HG02678 (cell line): ENCODE results near the gene PCDH12.

Experiments
- ATAC-seq: cut with Tn5 transposase; IDR thresholded peaks from one replicate; pipeline ENCODE4 v1.9.1; 2021; ENCODE audit warnings: mild to moderate bottlenecking, moderate library complexity; ENCODE audit not compliant: unreplicated experiment

The PCDH12 gene

GRCh38 chr5:141966963-141967333 is 8.9 kb upstream of the PCDH12 start:
- no peak for ATAC-seq

DNA sequence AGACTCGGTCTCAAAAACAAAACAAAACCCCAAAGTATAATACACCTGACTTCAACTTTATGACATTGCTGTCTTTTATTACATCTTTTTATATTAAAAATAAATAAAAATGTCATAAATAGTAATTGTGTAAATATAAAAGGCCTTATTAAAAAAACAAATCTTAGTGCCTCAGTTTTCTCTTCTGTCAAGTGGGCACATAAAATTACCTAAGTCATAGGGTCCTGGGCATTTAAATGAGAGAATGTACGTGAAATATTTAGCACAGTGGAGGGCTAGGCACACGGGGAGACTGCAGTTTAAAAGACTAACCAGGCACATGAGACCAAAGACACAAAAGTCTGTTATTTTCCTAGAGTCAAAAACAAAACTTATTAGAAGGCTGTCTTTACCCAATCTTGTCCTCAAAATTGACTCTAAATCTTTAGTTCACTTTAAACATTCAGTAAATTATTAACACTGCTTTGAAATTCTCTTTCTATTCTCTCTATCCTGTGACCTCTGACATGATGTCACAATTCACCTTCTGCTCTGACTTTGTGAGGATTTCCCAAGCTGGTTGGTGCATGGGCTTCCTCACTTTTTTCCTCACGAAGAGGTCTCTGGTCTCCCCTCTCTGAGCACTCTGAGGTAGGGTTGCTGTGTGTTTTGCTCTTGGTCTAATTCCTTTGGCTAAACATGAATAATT is 8.4 kb upstream of the PCDH12 start:
- ATAC-seq = no peak

DNA sequence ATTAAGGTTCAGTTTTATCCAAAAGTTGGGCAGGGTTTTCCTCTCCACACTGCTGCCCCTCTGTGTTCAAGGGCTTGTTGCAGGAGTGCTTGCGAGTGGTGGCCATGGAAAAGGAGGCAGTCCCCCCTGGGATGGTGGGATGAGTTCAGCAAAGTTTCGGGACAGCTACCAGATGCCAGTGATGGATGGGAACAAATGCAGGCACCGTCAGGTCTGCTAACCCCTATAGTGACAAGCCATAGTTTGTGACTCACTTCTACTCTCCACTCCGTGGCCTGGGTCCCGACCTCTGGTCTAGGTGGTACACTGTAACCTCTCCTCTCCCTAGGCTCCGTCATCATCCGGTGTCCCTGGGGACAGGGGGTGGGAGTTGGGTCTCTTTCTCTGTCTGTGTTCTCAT is 7.1 kb upstream of the PCDH12 start:
- ATAC-seq = no peak

DNA sequence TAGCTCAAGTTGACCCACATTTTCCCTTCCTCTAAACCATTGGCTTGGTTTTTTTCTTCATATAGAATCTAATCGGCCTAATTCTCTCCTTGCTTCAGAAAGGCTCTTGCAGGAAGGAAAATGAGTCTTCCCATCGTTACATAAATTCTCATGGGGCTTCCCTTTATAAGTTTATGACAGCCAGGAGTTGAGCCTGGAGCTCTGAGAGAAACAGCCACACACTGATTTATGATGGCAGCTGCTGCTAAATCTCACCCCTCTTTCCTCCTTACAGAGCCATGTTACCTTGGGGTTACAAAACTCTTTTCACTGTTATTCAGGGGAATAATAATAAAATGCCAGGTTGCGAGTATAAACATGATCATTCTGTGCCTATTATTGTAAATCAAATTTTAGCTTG is 5.7 kb upstream of the PCDH12 start:
- no peak for ATAC-seq

- ATAC-seq = no peak
Measured at GRCh38 chr5:141961466-141961865, 3.5 kb upstream of the PCDH12 start.

GRCh38 chr5:141960449-141961323 is 2.7 kb upstream of the PCDH12 start:
- ATAC-seq = peak; percentile 95

DNA sequence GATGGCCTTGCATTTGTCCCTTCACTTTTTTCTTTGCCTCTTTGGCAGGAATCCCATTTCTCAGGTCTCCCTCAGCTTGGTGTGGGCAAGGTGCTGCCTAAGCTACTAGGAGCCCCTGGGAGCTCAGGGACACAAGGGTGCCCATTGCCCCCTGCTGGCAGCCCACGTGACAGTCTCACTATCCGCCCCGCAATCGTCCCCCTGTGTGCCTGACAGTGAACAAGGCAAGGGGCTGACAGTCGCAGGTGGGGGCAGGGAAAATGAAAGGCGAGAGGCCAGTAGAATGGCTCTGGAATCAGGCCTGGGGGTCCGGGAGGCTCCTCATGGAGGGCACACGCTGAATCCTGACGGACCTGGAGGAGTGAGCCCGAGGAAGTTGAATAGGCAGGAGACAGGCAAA is 2.0 kb upstream of the PCDH12 start:
- no peak for ATAC-seq

DNA sequence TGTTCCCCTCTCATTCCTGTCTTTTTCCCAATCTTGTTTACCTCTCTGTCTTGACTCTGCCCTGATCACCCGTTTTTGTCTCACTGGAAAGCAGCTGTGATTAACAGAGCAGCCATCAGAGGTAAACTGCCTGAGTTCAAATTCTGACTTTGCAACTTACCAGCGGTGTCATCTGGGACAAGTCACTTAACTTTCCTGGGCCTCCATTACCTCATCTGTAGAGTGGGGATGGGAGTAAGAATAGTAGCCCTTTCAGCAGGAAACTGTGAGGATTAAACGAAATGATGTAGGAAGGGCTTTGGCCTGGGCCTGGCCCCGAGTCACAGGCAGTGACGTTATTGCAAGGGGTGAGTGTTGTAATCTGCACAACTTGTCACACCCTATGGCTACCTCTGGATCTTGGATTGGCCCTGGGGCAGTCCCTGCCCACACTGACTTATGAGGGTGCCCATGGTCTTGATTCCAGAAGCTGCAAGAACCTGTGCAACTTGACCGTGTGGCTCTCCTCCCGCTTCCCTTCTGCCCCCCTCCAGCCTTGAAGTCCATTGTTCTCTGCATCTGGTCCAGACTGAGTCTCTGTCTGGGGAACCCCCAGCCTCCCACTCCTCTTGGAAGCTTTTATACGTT is 657 bp upstream of the PCDH12 start:
- no peak for ATAC-seq

DNA sequence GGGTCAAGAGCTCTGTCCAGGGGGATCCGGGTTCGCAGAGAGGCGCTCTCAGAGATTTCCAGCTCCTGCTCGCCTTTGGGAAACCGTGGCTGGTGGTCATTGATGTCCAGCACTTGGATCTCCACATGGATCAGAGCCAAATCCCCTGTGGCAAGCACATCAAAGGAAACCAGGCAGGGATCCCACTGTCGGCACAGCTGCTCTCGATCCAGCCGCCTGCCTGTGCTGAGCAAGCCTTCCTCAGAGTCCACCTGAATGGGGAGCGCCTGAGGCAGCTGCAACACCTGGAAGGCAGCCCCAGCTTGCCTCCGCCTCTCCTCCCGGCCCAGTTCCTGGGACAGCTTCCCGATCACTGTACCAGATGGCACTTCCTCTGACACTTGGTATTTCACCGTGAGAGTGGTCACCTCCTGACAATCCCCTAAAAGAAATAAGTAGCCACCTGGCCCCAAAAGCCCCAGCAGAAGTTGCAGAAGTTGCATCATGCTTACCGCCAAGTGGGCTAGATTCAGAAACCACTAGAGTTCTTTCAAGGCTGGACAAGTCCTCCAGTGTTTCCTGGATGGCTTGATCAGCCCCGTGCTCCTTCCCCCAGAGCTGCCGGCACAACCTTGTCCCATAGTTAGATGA is 520 bp downstream of the PCDH12 start:
- no peak for ATAC-seq

GRCh38 chr5:141954194-141954593 is 3.8 kb downstream of the PCDH12 start:
- ATAC-seq = no peak

DNA sequence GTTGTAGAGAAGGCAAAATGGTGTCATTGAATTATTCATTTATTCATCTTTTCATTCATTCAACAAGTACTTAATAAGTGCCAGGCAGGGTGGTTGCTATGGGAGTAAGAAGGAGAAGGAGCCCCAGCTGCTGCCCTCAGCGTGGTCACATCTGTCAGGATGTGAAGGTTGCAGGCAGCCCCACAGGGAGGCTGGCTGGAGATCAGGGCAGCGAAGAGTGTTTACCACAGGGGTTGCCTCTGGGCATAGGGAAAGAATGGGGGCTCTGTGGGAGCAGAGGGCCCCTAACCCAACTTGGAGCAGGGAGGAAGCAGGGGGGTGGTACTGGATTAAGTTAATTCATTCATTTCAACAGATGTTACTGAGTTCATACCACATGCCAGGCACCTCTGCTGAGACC is 6.0 kb downstream of the PCDH12 start:
- ATAC-seq = no peak

GRCh38 chr5:141951332-141951781 is 6.6 kb downstream of the PCDH12 start:
- peak; percentile 91 for ATAC-seq

GRCh38 chr5:141950207-141951005 is 7.6 kb downstream of the PCDH12 start:
- ATAC-seq = no peak

DNA sequence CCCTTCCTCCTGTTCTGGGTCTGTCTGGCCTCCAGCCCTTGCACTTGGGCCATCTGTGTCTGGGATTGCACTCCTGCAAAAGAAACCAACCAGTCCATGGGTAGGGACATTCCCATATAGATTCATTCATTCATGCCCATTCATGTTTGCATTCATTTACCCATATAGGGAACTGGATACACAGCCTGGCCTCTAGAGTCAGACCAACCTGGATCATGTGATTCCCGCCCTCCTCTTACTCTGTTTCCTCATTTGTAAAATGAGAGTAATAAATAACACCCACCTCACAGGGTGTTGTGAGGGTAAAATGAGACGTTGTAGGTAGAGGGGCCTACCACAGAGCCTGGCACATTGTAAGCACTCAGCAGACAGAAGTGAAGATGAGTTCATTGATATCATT is 8.5 kb downstream of the PCDH12 start:
- no peak for ATAC-seq

GRCh38 chr5:141948812-141949211 is 9.2 kb downstream of the PCDH12 start:
- ATAC-seq = no peak

DNA sequence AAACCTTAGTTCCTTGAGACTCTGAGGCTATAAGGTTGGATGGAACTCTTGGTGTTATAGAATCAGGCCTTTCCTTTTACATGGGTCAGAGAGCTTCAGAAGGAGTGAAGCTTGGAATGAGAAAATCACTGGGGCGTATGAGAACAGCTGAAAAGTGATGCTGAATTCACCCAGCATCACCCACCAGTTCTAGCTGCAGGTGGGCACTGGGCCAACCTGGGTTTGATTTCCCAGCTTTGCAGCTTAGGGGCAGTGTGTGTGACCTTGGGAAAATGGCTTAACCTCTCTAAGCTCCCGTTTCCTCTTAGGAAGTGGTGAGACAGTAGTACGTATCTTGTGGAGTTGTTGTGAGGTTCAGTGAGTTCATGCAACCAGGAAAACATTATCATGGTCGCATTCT is 10.7 kb downstream of the PCDH12 start:
- no peak for ATAC-seq

GRCh38 chr5:141945511-141946051 is 12.4 kb downstream of the PCDH12 start:
- ATAC-seq = no peak

GRCh38 chr5:141944076-141944475 is 13.9 kb downstream of the PCDH12 start:
- no peak for ATAC-seq

DNA sequence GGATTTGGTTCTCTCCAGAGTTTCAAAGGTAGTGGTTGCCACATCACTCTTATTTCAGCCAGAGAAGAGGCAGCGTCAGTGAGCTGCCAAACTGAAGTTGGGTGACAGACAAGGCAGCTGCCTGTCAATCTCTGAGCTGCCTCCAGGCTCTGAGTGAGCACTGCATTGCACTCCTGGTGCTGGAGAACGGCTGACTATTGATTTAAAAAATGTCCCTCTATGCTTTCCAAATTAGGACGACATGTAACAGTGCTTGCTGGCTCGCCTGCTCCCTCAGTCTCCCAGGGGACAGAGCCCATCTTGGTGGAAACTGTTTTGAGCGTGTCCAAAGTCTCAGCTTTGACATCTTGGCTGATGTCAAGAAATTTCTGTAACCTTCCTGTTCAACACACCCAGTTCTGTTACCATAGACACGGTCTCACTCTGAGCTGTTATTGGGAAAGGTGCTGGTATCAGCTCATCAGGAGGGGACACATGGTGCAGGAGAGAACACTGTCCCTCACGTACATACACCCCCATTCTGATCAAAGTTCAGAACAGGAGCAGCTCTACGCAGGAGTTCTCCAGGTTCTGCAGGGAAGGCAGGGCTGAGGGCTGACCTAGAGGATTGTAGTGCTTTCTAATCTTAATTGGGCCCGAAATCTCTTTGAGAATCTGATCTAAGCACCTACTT is 15.7 kb downstream of the PCDH12 start:
- no peak for ATAC-seq

- ATAC-seq = no peak
Measured at GRCh38 chr5:141941779-141942178, 16.2 kb downstream of the PCDH12 start.
